ENCODE measurements around the gene SFMBT1. TPM values are rescaled to one million over a fixed set of nuclear protein-coding genes. Genes with fewer than 3 reads are reported as not detected.

The SFMBT1 gene
- total RNA-seq, 1 experiment from 2014 or later, result 14.8 TPM

DNA sequence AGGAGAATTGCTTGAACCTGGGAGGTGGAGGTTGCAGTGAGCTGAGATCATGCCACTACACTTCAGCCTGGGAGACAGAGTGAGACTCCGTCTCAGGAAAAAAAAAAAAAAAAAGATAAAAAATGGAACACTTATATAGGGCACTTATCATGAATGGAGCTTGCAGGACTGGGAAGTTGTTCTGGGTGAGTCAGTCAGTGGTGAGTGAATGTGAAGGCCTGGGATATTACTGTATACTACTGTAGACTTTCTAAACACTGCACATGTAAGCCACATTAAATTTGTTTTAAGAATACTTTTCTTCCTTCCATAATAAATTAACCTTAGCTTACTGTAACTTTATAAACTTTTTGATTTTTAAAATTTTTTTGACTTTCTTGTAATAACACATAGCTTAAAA is 59.8 kb downstream of the SFMBT1 start (continued):
- TF ChIP-seq, protein P1, sequence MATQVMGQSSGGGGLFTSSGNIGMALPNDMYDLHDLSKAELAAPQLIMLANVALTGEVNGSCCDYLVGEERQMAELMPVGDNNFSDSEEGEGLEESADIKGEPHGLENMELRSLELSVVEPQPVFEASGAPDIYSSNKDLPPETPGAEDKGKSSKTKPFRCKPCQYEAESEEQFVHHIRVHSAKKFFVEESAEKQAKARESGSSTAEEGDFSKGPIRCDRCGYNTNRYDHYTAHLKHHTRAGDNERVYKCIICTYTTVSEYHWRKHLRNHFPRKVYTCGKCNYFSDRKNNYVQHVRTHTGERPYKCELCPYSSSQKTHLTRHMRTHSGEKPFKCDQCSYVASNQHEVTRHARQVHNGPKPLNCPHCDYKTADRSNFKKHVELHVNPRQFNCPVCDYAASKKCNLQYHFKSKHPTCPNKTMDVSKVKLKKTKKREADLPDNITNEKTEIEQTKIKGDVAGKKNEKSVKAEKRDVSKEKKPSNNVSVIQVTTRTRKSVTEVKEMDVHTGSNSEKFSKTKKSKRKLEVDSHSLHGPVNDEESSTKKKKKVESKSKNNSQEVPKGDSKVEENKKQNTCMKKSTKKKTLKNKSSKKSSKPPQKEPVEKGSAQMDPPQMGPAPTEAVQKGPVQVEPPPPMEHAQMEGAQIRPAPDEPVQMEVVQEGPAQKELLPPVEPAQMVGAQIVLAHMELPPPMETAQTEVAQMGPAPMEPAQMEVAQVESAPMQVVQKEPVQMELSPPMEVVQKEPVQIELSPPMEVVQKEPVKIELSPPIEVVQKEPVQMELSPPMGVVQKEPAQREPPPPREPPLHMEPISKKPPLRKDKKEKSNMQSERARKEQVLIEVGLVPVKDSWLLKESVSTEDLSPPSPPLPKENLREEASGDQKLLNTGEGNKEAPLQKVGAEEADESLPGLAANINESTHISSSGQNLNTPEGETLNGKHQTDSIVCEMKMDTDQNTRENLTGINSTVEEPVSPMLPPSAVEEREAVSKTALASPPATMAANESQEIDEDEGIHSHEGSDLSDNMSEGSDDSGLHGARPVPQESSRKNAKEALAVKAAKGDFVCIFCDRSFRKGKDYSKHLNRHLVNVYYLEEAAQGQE (IDR thresholded peaks at IDR 0.05; ENCODE audit: low read depth), result no peak
- TF ChIP-seq ZNF274 (IDR thresholded peaks at IDR 0.05; ENCODE audit: low read depth, low read length) (no peak), FOSL1 (IDR thresholded peaks at IDR 0.05; ENCODE audit: low read depth) (no peak)

DNA sequence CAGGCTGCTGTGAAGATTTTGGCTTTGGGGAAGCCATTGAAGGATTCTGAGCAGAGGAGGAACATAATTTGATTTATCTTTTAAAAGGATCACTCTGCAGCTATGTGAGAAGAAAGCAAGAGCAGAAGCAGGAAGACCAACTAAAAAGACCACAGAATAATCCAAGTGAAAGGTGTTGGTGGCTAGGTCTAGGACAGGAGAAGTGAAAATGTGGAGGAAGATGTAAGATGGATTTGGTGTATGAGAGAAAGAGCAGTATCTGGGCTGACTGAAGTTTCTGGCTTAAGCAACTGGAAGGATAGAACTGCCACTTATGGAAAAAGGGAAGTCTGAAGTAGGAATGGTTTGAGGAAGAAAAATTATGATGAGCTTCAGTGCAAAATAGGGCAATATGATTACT is 62.0 kb downstream of the SFMBT1 start:
- Histone ChIP-seq H3K36me3 (ENCODE audit: control insufficient read depth in 1 of 2, insufficient read depth in 2 of 2, low read length in 2 of 2) (no peaks in the 10 kb centered on the region), H3K4me2 (ENCODE audit: low read length) (no peak overlapping the region), H3K4me1 (ENCODE audit: control insufficient read depth in 1 of 2, insufficient read depth in 2 of 2, low read length in 2 of 2) (no peaks in the 10 kb centered on the region), H3K27ac (ENCODE audit: low read depth, low read length) (no peak overlapping the region), H3K9ac (ENCODE audit: low read length) (no peak overlapping the region), H3K79me2 (ENCODE audit: insufficient read depth, low read length) (peaks cover 31% of the 10 kb centered on the region), H4K20me1 (ENCODE audit: insufficient read depth) (0 out of 2 replicates have a peak, but pooled peaks cover 3% of the 10 kb centered on the region), H2AFZ (ENCODE audit: low read depth, low read length, poor library complexity, severe bottlenecking) (no peak overlapping the region), H3K9me3 (ENCODE audit: control insufficient read depth in 1 of 2, insufficient read depth in 1 of 2, low read depth in 1 of 2, low read length in 2 of 2) (no peaks in the 10 kb centered on the region), H3K9me2 (ENCODE audit: insufficient read depth) (no peaks in the 10 kb centered on the region), H3K27me3 (ENCODE audit: insufficient read depth, low read length) (no peaks in the 10 kb centered on the region), H3K4me3 (replicated peaks in 1 of 2; ENCODE audit: low read depth in 1 of 2, low read length in 2 of 2) (no peak overlapping the region)
- POLR2A ChIA-PET, result no interaction called here
- ATAC-seq (no peak), DNase-seq (ENCODE audit: low read depth, low spot score) (no peak)
- CTCF ChIA-PET, result no interaction called here
- no TSS peak for BruUV-seq (replicated peaks)
- RAD21 ChIA-PET (ENCODE audit: low non-redundant PET in 1 of 2, low total read pairs in 2 of 2, uncharacterized antibody in 2 of 2, unreplicated experiment in 2 of 2), result no interaction called here
- intact Hi-C loops (cut with micrococcal nuclease), result no loop called here
- TF ChIP-seq ELF1 (IDR thresholded peaks at IDR 0.05; ENCODE audit: borderline replicate concordance, low read depth) (no peak), FOSL1 (IDR thresholded peaks at IDR 0.05; ENCODE audit: low read depth) (no peak), EZH2 (IDR thresholded peaks at IDR 0.05) (no peak), JUND (IDR thresholded peaks at IDR 0.05) (no peak), RAD21 (IDR thresholded peaks at IDR 0.05; ENCODE audit: low read depth) (no peak), POLR2A (IDR thresholded peaks at IDR 0.05; ENCODE audit: borderline replicate concordance, extremely low read depth, insufficient read depth, insufficient read length) (no peak), SP1 (IDR thresholded peaks at IDR 0.05; ENCODE audit: low read depth) (no peak), ZFX (IDR thresholded peaks at IDR 0.05) (no peak), YY1 (IDR thresholded peaks at IDR 0.05; ENCODE audit: extremely low read depth, insufficient replicate concordance, low read depth, low read length) (no peak), SIN3A (IDR thresholded peaks at IDR 0.05; ENCODE audit: low read depth) (no peak)
- TF ChIP-seq, protein P1 (IDR thresholded peaks at IDR 0.05; ENCODE audit: low read depth), result no peak
- TF ChIP-seq, protein P2, sequence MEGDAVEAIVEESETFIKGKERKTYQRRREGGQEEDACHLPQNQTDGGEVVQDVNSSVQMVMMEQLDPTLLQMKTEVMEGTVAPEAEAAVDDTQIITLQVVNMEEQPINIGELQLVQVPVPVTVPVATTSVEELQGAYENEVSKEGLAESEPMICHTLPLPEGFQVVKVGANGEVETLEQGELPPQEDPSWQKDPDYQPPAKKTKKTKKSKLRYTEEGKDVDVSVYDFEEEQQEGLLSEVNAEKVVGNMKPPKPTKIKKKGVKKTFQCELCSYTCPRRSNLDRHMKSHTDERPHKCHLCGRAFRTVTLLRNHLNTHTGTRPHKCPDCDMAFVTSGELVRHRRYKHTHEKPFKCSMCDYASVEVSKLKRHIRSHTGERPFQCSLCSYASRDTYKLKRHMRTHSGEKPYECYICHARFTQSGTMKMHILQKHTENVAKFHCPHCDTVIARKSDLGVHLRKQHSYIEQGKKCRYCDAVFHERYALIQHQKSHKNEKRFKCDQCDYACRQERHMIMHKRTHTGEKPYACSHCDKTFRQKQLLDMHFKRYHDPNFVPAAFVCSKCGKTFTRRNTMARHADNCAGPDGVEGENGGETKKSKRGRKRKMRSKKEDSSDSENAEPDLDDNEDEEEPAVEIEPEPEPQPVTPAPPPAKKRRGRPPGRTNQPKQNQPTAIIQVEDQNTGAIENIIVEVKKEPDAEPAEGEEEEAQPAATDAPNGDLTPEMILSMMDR (IDR thresholded peaks at IDR 0.05 in 2 of 3, conservative IDR thresholded peaks at IDR 0.05 in 1 of 3; ENCODE audit: borderline replicate concordance in 1 of 3, insufficient read depth in 1 of 3, low read depth in 2 of 3, low read length in 2 of 3), result no peak
- TF ChIP-seq, protein P3, sequence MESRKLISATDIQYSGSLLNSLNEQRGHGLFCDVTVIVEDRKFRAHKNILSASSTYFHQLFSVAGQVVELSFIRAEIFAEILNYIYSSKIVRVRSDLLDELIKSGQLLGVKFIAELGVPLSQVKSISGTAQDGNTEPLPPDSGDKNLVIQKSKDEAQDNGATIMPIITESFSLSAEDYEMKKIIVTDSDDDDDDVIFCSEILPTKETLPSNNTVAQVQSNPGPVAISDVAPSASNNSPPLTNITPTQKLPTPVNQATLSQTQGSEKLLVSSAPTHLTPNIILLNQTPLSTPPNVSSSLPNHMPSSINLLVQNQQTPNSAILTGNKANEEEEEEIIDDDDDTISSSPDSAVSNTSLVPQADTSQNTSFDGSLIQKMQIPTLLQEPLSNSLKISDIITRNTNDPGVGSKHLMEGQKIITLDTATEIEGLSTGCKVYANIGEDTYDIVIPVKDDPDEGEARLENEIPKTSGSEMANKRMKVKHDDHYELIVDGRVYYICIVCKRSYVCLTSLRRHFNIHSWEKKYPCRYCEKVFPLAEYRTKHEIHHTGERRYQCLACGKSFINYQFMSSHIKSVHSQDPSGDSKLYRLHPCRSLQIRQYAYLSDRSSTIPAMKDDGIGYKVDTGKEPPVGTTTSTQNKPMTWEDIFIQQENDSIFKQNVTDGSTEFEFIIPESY (IDR thresholded peaks at IDR 0.05; ENCODE audit: extremely low read depth, insufficient replicate concordance, low read length), result no peak
